OCI-LY1 (cell line): ENCODE results near the gene IAH1.

Experiments used
- H2AFZ ChIP-seq: fragments of 200-600 bp; sonication (generic), shearing (Covaris generic); 2 replicates; pipeline ENCODE4 v1.6.0; 2014; ENCODE audit warnings: antibody characterized with exemption, mild to moderate bottlenecking, low read length
- H3F3A ChIP-seq: fragments of 200-600 bp; sonication (generic), shearing (Covaris generic); 2 replicates; pipeline ENCODE4 v1.6.0; 2014; ENCODE audit warnings: mild to moderate bottlenecking, antibody characterized with exemption, low read length, moderate library complexity; ENCODE audit not compliant: insufficient read depth
- H3K27ac ChIP-seq: fragments of 200-600 bp; sonication (generic); 2 replicates; pipeline ENCODE4 v1.5.1; 2014; ENCODE audit warnings: low read length, mixed run types, mild to moderate bottlenecking, low read depth; ENCODE audit not compliant: poor library complexity, severe bottlenecking
- H3K27me3 ChIP-seq: fragments of 200-600 bp; sonication (generic); 2 replicates; pipeline ENCODE4 v1.6.0; 2014; ENCODE audit warnings: antibody characterized with exemption, mild to moderate bottlenecking, low read length, moderate library complexity; ENCODE audit not compliant: insufficient read depth
- H3K36me3 ChIP-seq: fragments of 200-600 bp; sonication (generic); 2 replicates; pipeline ENCODE4 v1.6.1; 2014; ENCODE audit warnings: mild to moderate bottlenecking, antibody characterized with exemption, low read length, moderate library complexity, mixed read lengths; ENCODE audit not compliant: insufficient read depth
- H3K4me1 ChIP-seq: fragments of 200-600 bp; sonication (generic); 2 replicates; pipeline ENCODE4 v1.5.1; 2014; ENCODE audit warnings: mild to moderate bottlenecking, low read length, moderate library complexity; ENCODE audit not compliant: insufficient read depth, severe bottlenecking
- H3K4me2 ChIP-seq: fragments of 200-600 bp; sonication (generic), shearing (Covaris generic); 2 replicates; pipeline ENCODE4 v1.6.1; 2014; ENCODE audit warnings: low read length
- H3K4me3 ChIP-seq: fragments of 200-600 bp; sonication (generic); 2 replicates; pipeline ENCODE4 v1.5.1; 2014; ENCODE audit warnings: low read length, low read depth, mild to moderate bottlenecking, mixed read lengths; ENCODE audit not compliant: poor library complexity, severe bottlenecking
- H3K79me2 ChIP-seq: fragments of 200-600 bp; shearing (Covaris generic); 2 replicates; pipeline ENCODE4 v1.6.1; 2016; ENCODE audit warnings: mixed run types, low read length, mixed read lengths; ENCODE audit not compliant: insufficient read depth
- H3K9ac ChIP-seq: fragments of 200-600 bp; sonication (generic), shearing (Covaris generic); 2 replicates; pipeline ENCODE4 v1.6.1; 2014; ENCODE audit warnings: mild to moderate bottlenecking, low read length, mixed read lengths
- H3K9me2 ChIP-seq: fragments of 200-600 bp; sonication (generic), shearing (Covaris generic); 2 replicates; pipeline ENCODE4 v1.6.1; 2014; ENCODE audit warnings: low read depth, mild to moderate bottlenecking, low read length, mixed read lengths
- H3K9me3 ChIP-seq: fragments of 200-600 bp; shearing (Covaris generic); 2 replicates; pipeline ENCODE4 v1.6.1; 2014; ENCODE audit warnings: low read length, mixed read lengths
- H4K20me1 ChIP-seq: fragments of 200-600 bp; sonication (generic), shearing (Covaris generic); 2 replicates; pipeline ENCODE4 v1.6.0; 2016; ENCODE audit warnings: mild to moderate bottlenecking, low read length; ENCODE audit not compliant: insufficient read depth
- EZH2 ChIP-seq: fragments of 200-600 bp; sonication (generic), shearing (Covaris generic); IDR thresholded peaks from 2 replicates; pipeline ENCODE4 v1.8.0; 2017; ENCODE audit warnings: borderline replicate concordance, mixed run types, mild to moderate bottlenecking, antibody characterized with exemption, low read length, moderate library complexity, mixed read lengths
- TF ChIP-seq, protein P1 (sequence below): fragments of 200-600 bp; sonication (generic), shearing (Covaris generic); IDR thresholded peaks from 2 replicates; pipeline ENCODE4 v1.5.1; 2017; ENCODE audit warnings: mild to moderate bottlenecking, antibody characterized with exemption, low read length, moderate library complexity, mixed read lengths

Gene IAH1

DNA sequence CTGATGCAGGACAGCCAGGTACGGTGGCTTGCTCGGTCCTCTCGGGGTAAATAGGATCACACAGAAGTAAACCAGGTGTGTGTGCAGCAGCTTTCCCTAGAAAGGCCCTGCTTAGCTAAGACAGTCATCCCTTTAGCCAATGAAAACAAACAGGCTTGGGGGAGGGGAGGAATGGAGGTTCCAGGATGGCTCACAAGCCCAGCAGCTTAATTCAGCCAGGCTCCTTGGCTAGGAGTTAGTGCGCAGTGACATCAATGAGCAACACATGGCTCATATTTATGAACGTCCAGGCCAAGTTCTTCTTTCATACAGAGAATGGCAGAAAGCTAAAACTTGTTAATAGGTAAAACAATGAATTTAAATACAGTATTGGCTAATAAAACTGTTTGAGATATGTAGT lies 10.2 kb downstream of the IAH1 start:
- H3K4me2 ChIP-seq: no peak overlapping the region
- H3K9me2 ChIP-seq: no peaks in the 10 kb centered on the region
- H3K4me3 ChIP-seq: no peak overlapping the region
- no peaks in the 10 kb centered on the region for H3K9me3 ChIP-seq
- H3K79me2 ChIP-seq: no peaks in the 10 kb centered on the region
- TF ChIP-seq EZH2: no peak
- TF ChIP-seq, protein P1, sequence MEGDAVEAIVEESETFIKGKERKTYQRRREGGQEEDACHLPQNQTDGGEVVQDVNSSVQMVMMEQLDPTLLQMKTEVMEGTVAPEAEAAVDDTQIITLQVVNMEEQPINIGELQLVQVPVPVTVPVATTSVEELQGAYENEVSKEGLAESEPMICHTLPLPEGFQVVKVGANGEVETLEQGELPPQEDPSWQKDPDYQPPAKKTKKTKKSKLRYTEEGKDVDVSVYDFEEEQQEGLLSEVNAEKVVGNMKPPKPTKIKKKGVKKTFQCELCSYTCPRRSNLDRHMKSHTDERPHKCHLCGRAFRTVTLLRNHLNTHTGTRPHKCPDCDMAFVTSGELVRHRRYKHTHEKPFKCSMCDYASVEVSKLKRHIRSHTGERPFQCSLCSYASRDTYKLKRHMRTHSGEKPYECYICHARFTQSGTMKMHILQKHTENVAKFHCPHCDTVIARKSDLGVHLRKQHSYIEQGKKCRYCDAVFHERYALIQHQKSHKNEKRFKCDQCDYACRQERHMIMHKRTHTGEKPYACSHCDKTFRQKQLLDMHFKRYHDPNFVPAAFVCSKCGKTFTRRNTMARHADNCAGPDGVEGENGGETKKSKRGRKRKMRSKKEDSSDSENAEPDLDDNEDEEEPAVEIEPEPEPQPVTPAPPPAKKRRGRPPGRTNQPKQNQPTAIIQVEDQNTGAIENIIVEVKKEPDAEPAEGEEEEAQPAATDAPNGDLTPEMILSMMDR: no peak
- no peaks in the 10 kb centered on the region for H4K20me1 ChIP-seq
- no peak overlapping the region for H2AFZ ChIP-seq
- no peak overlapping the region for H3K27ac ChIP-seq
- no peaks in the 10 kb centered on the region for H3F3A ChIP-seq
- H3K4me1 ChIP-seq: peaks cover 10% of the 10 kb centered on the region
- H3K27me3 ChIP-seq: no peaks in the 10 kb centered on the region
- peaks cover 94% of the 10 kb centered on the region for H3K36me3 ChIP-seq
- H3K9ac ChIP-seq: no peak overlapping the region

DNA sequence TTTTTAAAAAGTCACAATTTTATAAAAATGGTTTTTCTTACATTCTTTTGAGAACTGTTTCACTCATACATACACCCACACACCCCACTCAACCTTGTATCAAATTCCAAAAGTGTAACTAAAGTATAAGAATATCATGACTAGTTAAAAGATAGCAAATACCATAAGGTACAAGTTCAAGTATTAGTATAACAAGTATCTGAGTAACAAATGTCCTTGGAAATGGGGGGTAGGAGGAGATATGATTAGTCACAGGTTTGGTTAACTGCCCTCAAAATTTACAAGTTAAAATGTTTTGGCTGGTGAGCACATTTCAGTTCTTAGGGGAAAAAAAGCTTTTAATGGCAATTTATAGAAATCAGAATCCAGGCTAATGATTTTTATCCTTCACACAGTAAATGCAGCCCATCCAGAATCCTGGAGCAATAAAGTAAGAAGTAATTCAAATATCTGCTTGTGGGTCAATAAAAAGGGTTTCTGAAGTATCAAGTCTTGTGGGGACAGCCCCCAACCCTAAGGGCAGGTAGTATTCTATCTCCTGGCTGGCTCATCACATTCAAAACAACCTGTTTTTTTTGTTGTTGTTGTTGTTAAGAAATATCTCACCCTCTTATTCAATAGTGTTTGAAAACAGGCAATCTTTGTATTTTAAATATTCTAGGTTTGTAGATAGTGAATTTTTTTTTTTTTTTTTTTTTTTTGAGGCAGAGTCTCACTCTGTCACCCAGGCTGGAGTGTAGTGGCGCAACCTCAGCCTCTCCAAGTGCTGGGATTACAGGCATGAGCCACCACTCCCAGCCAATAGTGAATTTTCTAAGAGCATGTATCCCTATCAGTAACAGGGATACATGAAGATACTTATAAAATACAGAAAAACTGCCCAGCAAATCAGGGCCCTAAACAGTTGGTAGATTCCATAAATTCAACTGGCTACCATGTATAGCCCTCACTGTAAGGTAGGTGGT lies 14.5 kb downstream of the IAH1 start:
- Histone ChIP-seq H3K4me3 (no peak overlapping the region), H3K9me3 (no peaks in the 10 kb centered on the region), H3K4me2 (no peak overlapping the region), H3K9me2 (no peaks in the 10 kb centered on the region), H3K36me3 (peaks cover 100% of the 10 kb centered on the region), H3K79me2 (no peaks in the 10 kb centered on the region), H3K9ac (no peak overlapping the region), H4K20me1 (no peaks in the 10 kb centered on the region), H3K27ac (no peak overlapping the region), H3K4me1 (no peaks in the 10 kb centered on the region), H3F3A (no peaks in the 10 kb centered on the region), H2AFZ (no peak overlapping the region), H3K27me3 (no peaks in the 10 kb centered on the region)
- TF ChIP-seq, protein P1: no peak
- TF ChIP-seq EZH2: no peak

DNA sequence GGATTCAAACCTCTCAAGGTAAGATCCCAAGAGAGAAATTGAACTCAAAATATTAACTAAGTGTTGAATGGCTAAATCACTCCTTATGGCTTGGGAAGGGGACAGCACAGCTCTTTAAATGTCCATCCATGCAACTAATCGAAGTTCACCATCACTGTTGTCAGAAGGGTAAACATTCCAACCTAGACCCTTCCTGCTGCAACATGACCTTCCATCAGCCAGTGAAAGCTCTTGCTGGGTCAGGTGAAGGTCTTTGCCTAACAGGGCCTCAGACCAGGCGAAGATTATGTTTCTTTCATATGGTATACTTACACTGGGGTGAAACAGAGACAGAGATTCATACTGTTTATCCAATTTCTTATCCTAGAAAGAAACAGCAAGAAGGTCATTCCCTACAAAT lies 16.4 kb downstream of the IAH1 start:
- Histone ChIP-seq H3K9ac (no peak overlapping the region), H3K9me2 (no peaks in the 10 kb centered on the region), H4K20me1 (no peaks in the 10 kb centered on the region), H3K9me3 (no peaks in the 10 kb centered on the region), H3K4me2 (no peak overlapping the region), H3F3A (no peaks in the 10 kb centered on the region), H3K79me2 (no peaks in the 10 kb centered on the region), H3K4me3 (no peak overlapping the region), H3K36me3 (peaks cover 100% of the 10 kb centered on the region), H3K27ac (no peak overlapping the region), H3K27me3 (no peaks in the 10 kb centered on the region), H2AFZ (no peak overlapping the region), H3K4me1 (no peaks in the 10 kb centered on the region)
- TF ChIP-seq, protein P1: no peak
- no peak for TF ChIP-seq EZH2
